Activated CD8-positive, alpha-beta memory T cell treated with anti-CD3 and anti-CD28 coated beads for 1 hour (primary cell): Measurements from ENCODE around the gene RAI1.

Experiments
- DNase-seq, 2 donors: peaks; one replicate each; pipeline ENCODE4 v3.0.0-alpha.2; 2020; ENCODE audit warnings: low read depth in 1 of 2; ENCODE audit errors: extremely low read depth in 1 of 2

The RAI1 gene

DNA sequence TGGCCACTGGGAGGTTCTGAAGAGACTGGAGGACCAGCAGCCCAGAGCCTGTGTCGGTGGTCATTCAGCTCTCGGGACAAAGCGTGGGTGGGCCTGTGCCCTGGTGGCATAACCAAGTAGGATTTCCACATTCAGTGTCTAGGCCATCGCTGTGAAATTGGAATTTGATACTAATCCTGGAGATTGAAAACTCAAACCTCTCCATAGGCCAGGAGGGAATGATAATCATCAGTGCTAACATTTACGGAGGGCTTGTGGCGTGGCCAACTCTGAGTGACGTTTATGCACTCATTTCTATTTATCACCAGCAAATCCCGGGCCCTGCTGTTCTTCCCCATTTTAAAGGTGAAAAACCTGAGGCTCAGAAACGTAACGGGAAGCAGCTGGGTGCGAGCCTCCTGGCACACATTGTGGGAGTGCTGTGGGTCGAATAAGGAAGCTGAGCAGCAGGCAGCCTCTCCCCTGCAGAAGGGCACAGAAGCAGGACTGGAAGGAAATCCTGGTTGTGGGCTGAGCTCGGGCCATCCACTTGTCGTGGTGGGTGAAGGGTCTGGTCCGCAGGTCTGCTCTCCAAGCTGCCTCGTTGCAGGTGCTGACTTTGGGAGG, 33.1 kb downstream of the RAI1 start:
- no peak for DNase-seq

DNA sequence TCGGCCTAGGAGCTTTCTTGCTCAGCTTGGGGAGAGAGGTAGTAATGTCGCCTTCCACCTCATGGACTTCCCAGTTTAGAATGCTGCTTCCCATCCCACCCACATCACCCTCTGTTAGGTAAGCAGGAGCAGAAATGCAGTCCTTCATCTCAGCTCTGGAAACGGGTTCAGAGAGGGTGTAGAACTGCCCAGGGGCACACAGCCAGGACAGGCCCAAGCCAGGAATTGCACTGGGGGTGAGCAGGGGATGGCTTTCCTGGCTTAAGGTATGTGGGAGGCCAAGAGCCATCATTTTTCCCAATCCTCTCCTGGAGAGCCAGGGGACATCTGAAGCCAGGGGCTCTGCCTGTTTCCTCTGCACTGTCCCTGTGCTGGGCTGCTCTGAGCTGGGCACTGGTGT, 33.6 kb downstream of the RAI1 start:
- no peak for DNase-seq

DNA sequence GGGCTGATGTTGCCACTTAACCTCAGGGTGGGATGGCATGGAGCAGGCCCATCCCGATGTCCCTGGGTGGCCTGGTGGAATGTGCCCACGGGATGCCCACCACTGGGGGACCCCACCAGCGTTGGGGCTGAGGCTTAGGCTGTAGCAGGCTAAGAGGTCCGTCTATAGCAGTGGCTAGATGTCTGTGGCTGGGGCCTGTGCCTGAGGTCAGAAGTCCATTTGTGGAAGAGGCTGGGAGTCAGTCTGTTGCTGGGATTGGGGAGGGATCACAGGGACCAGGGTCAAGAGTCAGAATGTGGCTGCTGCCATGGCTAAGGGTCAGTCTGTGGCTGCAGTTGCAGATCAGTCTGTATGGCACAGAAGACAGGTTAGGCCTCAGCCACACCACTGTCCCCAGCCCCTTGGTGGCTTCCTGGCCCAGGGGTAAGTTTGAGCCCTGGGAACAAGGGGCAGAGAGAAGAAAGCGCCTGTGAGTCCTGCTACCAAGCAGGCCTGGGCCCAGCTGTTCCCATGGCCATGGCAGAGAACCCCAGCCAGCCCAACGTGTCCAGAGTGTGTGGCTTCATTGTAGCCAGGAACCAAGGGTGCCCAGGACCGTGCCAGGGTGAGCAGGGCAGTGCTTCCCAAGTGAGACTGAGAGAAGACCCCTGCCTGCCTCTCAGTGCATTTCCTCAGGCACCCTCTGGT, 35.7 kb downstream of the RAI1 start:
- DNase-seq: no peak

DNA sequence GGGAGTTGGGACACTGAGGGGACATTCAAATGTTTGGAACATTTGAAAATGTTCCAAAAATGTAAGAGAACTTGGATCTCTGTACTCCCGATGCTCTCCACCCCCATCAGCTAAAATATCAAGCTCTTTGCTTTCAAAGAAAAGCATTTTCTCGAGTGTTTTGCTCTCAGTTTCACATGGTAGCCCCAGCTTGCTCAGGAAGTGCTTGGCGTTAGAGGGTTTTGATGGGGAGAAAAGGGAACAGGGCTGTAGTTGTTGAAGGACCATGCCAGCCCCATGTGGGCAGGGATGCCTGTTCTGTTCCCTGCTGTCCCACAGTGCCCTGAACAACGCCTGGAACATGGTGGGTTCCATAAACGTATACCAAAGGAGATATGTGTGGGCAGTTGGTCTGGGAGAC, 37.0 kb downstream of the RAI1 start:
- no peak for DNase-seq

DNA sequence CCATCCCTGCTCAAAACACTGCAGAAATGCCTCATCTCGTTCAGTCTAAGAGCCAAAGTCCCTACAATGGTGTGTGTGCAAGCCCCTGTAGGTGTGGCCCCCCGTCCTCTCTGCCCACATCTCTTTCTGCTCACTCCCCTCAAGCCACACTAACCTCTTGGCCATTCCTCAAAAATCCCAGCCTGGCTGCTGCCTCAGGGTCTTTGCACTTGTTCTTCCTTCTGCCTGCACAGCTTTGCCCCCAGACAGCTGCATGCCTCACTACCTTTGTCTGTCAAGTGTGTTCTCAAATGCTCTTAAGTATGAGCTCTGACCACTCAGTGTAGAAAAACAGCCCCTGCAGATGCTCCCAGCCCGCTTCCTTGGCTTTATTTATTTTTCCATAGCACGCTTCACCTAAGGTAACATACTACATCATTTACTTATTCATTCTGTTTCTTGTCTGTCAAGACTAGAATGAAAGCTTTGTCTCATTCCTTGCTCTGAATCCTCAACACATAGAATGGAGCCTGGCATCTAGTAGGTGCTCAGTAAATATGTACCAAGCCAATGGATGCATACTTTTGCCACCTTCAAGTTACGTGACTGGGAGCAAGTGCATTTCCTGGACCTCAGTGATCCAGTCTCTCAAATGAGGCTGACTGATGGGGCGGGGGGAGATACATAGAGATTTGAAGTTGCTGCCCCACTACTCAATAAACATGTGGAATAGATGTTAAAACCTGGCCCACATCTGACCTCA, 38.1 kb downstream of the RAI1 start:
- no peak for DNase-seq

DNA sequence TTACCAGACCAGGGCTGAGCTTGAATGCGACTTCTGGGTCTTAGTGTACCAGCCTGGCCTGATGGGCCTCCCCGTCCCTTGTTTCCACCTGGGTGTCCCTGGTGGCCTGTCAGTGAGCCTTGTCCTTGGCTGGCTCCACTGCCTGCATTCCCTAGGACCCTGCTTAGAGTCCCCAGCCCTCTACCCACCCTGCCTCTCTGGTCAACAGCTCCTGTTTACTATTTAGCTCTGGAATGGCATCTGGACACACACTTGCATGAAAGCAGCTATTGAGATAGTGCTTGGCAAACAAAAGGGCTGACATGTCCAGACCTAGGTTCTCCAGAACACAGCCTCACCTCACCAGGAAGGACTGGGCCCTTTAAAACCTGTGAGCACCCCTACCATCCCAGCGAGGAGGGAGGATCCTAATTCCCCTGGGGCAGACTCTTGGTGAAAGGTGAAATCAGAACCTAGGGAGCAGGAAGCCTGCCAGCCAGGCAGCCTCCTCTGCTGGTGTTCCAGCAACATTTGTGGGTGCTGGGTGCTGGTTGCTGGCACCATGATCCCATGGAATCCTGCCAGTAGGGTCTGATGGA, 38.8 kb downstream of the RAI1 start:
- no peak for DNase-seq

DNA sequence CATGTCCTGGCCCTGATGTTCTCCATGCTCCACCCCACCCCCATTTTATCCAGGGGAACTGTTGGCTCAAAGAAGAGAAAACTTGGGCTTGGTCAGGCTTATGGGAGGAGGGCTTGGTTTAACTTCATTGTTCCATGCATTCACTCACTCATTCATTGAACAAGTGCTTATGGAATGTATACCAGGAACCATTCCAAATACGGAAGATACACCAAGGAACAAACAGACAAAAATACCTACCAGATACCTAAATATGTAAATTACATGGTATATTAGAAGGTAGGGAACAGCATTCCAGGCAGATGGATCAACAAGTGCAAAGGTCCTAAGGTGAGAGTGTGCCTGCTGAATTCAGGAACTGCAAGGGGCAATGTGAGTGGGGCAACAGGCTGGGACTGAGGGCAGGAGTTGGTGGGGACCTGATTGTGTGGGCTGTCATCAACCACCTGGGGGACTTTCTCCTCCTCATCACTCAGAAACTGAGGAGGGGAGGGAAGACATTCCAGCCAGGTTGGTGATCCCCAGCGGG, 39.9 kb downstream of the RAI1 start:
- no peak for DNase-seq

DNA sequence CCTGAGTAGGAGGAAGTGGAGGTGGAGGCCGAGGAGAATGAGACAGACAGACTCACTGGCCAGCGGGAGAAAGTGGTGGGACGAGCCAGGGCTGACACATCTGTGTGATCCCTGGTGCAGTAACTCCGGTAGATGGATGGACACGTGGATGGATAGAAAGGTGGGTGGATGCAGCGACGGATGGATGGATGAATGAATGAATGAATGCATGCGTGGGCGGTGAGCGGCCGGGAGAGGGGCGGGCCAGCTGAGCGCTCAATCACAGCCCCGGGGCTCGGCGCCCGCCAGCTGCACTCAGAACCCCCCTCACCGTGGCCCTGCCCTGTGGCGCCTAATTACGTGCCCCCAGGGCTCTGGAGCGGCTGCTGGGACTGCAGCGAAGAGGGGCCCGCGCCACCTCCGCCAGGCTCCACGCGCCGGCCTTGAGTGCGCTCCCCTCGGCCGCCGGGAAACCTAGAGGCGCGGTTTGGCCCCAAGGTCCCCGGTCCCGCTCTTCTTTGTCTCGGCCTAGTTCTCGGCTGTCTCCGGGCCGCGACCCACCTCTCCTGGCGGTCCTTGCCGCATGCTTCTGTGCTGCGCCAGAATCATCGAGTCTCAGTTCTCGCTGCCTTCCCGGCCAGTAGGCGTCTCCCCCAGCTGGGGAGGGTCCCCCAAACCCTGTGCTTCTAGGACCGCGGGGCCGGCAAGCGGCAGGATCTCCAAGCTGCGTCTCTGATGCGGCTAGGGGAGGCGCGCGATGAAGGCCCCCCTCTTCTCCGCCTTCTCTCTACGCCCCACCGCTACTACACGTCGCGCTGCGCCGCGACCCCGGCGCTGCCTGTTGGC, 41.0 kb downstream of the RAI1 start:
- DNase-seq: no peak

DNA sequence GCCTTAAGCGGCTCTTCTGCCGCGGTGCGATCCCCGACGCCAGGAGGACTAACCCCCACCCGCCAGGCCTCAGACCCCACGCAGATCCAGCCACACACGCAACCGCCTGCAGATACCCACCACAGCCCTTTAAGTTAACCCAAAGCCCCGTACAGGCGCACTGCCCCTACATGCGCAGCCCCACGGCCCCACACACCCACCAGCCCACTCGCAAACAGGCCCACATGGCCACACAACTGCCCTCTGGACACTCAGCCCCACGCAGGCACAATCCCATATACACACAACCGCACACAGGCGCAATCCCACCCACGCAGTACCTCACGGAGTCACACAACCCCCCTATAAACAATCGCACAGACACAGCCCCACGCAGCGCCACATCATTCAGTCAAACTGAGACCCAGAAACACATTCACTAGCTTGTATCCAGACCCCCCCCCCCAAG, 41.7 kb downstream of the RAI1 start:
- no peak for DNase-seq

DNA sequence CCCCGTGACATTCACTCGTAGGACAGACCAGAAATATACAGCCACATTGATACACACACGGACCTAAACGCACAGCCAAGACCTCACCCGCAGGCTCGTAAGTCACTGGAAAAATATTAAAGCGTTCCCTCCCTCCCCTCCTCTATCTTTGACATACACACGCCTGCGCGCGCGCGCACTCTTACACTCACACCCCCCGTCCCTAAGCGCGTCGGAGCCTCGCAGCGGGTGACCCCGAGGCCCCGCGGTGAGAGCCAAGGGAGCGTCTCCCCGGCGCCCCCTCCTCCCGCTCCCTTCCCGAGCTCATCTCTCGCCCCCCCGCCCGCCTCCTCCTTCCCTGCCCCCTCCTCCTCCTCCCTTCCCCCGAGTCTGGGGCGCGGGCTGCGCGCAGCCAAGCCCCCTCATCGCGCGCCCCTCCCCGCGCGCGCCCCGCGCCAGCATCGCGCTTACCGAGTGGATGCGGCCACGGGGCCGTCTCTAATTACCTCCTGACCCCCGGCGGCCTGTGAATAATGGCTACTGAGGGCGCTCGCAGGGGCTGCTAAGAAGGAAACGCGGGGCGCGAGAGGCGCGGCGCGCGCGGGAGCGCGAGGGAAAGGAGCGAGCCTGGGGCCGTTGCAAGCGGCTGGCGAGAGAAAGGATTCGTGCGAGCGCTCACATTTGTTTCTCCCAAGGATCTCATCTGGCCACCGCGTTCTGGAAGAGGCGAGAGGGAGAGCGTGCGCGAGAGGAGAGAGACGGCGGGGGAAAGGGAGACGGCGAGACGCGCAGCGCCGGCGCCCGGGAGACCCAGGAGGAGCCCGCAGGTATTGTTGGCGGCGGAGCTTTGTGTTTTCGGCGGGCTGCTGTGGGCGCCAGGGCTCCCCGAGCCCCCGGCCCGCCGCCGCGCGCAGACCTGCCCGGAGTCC, 42.4 kb downstream of the RAI1 start:
- DNase-seq: no peak

DNA sequence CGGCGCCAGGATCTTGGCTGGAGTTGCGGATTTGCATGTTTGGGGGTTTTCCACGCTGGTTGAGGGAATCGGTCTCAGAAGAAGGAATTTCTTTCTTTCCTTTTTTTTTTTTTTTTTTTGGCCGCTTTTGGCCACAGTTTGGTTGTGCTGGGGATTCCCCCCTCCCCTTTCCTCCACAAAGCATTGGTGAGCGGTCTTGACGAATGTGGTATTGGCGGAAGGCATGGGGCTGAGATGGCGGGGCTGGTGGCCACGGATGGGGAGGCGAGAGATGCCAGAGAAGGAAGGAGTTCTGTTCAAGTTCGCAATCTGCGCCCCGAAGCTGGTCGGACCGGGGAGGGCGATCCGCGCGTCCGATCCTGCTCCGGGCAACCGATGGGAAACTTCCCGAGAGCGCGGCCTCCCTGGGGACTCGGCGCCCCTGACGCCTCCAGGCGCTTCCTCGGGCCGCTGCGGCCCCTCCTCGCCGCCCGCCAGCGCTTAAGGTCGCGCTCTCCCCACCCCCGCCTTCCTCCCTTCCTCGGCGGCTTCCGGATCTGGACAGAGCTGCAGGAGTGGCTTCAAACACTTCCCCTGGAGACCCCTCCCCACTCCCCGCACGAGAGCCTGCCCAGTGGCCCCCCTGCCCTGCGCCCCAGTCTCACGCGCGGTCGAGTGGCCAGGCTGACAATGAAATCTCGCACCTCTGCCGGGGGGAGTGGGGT, 43.2 kb downstream of the RAI1 start:
- no peak for DNase-seq

DNA sequence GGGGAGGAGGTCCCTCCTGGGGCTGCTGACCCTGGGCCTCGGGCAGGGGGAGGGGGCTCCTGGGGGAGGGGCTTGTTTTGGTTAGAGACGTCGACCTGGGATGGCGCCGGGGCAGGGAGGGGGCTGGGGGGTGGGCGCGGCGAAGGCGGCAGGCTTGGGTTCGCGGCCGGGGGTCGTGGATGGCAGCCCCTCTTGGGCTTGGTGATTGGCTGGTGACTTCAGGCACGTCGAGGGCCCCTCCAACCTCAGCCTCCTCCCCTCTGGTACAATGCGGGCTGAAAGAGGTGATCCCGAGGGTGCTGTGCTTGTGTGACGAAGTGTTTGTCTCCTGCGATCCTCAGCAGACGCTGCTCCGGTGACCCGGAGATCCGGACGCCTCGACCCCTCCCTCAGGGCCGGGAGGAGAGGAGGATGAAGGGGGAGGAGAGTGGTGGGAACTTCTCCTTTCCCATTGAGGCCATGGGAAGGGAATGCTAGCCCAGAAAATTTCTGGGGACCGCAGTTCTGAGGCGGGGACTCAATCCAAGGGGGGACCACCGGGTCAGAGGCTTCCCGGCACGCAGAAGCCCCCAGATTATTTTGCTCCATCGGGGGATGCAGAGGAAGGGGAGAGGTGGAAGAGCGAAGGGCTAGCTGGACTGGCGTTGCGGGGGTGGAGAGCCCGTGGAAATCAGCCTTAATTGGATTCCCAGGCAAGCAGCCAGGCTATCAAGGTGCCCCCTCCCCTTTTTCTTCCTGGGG, 43.9 kb downstream of the RAI1 start:
- no peak for DNase-seq

DNA sequence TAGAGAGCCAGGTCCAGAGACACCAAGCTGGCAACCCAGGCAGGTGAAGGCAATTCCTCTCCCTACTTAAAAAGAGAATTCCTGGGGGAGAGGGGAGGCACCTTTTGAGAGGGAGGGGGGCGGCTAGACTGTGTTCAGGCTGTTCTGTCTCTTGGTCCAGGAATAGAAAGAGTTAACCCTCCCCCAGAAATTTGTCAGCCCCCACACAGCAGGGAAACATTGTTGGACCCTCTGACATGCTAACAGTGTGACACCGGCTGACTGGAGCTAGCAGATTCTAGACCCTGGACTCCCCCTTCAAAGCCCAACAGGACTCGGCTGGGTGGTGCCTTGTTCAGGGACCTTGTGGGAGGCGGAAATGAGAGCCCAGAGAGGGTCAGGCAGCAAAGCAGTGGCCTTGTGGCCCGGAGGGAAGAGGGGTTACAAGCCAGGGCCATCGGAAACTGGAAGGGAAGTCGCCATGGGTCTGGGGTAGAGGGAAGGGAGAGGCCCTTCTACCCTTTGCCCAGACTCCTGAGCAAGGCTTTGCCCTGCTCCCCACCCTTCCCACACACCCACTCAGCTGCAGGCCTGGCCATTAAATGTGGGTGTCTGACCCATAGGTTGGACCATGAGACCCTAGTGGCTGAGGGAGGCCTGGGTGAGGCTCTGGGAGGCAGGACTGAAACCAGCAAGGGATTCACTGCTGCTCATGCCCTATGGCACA, 44.6 kb downstream of the RAI1 start:
- no peak for DNase-seq

DNA sequence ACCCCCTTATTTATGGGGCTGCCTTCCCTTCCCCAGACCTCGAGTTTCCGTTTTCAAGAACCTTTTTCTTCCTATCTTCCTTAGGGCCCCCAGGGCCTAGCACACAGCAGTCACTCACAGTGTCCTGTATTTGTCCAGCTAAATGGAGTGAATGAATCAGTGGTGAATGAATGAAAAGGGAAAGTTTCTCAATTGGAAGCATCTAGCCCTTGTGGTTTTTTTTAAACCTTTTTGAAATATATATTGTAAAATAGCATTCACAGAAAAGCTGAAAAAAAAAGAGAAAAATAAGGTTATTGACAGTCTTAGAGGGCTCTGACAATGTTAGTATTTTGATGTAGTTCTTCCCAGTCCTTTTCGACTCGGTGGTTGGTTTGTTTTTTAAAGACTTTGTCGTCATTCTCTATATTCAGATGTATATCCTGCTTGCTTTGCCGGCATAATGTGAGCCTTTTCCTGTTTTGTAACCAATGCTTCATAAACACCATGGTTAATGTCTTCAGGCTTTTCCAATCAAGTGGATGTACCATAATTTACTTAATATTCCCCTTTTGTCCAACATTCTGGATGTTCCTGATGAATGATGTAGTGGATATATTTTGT, 45.3 kb downstream of the RAI1 start:
- DNase-seq: no peak

DNA sequence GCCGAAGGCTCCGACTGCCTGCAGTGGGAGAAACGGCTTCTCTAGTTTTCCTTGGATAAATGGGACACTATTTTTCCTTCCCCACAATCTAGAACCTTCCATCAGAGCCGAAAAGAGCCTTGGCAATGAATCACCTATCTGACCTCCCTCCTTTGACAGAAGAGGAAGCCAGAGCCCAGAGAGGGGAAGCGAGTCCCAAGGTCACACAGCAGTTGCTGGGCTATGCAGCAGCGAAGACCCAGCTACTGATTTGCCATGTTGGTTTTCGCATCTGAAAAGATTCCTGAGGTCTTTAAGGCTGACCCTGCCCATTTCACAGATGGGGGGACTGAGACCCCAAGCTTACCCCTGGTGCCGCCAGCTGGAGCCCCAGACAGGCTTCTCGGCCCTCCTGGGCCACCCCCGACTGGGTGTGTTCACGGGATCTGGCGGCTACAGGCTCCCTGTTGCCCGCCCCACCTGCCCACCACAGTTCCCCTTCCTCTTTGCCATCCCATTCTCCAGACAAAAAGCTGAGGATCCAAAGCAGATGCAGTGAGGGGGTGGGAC, 45.9 kb downstream of the RAI1 start:
- DNase-seq: no peak

DNA sequence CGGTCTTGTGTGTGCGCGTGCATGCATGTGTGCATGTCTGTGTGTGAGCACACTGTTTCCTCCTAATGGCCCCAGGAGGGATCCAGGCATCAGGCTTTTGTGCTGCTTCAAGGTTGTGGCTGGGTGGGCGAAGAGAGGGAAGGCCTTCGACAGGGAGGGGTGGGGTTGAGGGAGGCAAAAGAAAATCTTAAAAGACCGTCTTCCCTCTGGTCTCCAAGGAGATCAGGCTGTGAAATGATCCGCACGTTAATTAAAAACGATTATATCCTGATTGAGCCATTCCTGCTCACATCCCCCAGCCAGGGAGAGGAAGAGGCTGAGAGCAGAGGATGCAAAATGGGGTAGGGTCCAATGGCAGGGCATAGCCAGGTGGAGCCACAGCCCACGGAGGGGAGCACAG, 46.9 kb downstream of the RAI1 start:
- DNase-seq: no peak
